H1 (cell line): ENCODE results near the gene KANTR. TPM values are rescaled to one million over a fixed set of nuclear protein-coding genes. Genes with fewer than 3 reads are reported as not detected.

Experiments used
- CTCF ChIA-PET: fragments of 300-600 bp; sonication (Branson Sonifier 250); formaldehyde crosslinking; loops from one replicate; lab custom pipeline; 2021; ENCODE audit not compliant: partially characterized antibody; lab: Charles Lee
- POLR2A ChIA-PET: fragments of 300-600 bp; sonication (Branson Sonifier 250); formaldehyde crosslinking; loops from one replicate; lab custom pipeline; 2021; ENCODE audit warnings: inconsistent platforms; ENCODE audit not compliant: partially characterized antibody; lab: Charles Lee
- DNase-seq, 2 experiments: peaks; one replicate each; pipeline versions ENCODE4 v3.0.0 to v3.0.0-alpha.2; 2010 to 2022; ENCODE audit warnings: low spot score in 2 of 2, low read depth in 1 of 2, mixed read lengths in 1 of 2
- FAIRE-seq: peaks from 2 replicates; lab custom pipeline; 2011; peaks lifted over from hg19 to GRCh38; lab: Jason Lieb, UNC
- H2AFZ ChIP-seq: 2 replicates; pipeline ENCODE4 v1.8.1; 2012; ENCODE audit warnings: low read length, inconsistent platforms
- H2AK5ac ChIP-seq: 2 replicates; pipeline ENCODE4 v1.6.1; 2013; ENCODE audit warnings: low read depth, low read length
- H2BK120ac ChIP-seq: replicated peaks from 2 replicates; pipeline ENCODE3; 2013; ENCODE audit warnings: low read depth, low read length, inconsistent platforms
- H2BK12ac ChIP-seq: 2 replicates; pipeline ENCODE4 v1.6.1; 2013; ENCODE audit warnings: low read depth, low read length
- H2BK15ac ChIP-seq: 2 replicates; pipeline ENCODE4 v1.6.1; 2013; ENCODE audit warnings: low read length
- H2BK20ac ChIP-seq: 2 replicates; pipeline ENCODE4 v1.6.1; 2013; ENCODE audit warnings: low read length
- H2BK5ac ChIP-seq: 2 replicates; pipeline ENCODE4 v1.6.1; 2013; ENCODE audit warnings: low read depth, low read length
- H3K14ac ChIP-seq: 2 replicates; pipeline ENCODE4 v1.6.1; 2013; ENCODE audit warnings: inconsistent platforms; ENCODE audit not compliant: insufficient read length
- H3K18ac ChIP-seq: 2 replicates; pipeline ENCODE4 v1.6.1; 2013; ENCODE audit warnings: low read length; ENCODE audit errors: extremely low read depth
- H3K23ac ChIP-seq: 2 replicates; pipeline ENCODE4 v1.6.1; 2013; ENCODE audit warnings: inconsistent platforms; ENCODE audit not compliant: insufficient read length
- H3K23me2 ChIP-seq: 2 replicates; pipeline ENCODE4 v1.6.1; 2013; ENCODE audit warnings: low read depth, low read length
- H3K27ac ChIP-seq: 2 replicates; pipeline ENCODE4 v1.6.1; 2011; ENCODE audit warnings: low read depth, low read length, inconsistent platforms
- H3K27me3 ChIP-seq, 4 experiments: replicated peaks in 1 of 4; 1 replicate in 1 of 4; 2 replicates in 3 of 4; pipeline versions ENCODE4 v1.6.1 to v1.8.1; 2011 to 2013; ENCODE audit warnings: low read length in 3 of 4, mild to moderate bottlenecking in 3 of 4, inconsistent platforms in 2 of 4, mixed read lengths in 2 of 4, moderate library complexity in 1 of 4; ENCODE audit not compliant: control insufficient read depth in 3 of 4, insufficient read depth in 3 of 4; ENCODE audit errors: extremely low read depth in 1 of 4
- H3K36me3 ChIP-seq, 4 experiments: 2 replicates each; pipeline versions ENCODE4 v1.6.1 to v1.8.1; 2011 to 2013; ENCODE audit warnings: mild to moderate bottlenecking in 4 of 4, low read length in 3 of 4, moderate library complexity in 2 of 4, control low read depth in 1 of 4, inconsistent platforms in 1 of 4; ENCODE audit not compliant: insufficient read depth in 4 of 4, control insufficient read depth in 2 of 4
- H3K4ac ChIP-seq: replicated peaks from 2 replicates; pipeline ENCODE3; 2013; ENCODE audit warnings: low read length, low read depth, mixed read lengths, inconsistent platforms; ENCODE audit not compliant: insufficient read length
- H3K4me1 ChIP-seq, 4 experiments: replicated peaks in 1 of 4; 1 replicate in 1 of 4; 2 replicates in 3 of 4; pipeline versions ENCODE4 v1.6.1 to v1.8.1; 2011 to 2013; ENCODE audit warnings: low read length in 3 of 4, inconsistent platforms in 2 of 4, mixed read lengths in 1 of 4; ENCODE audit not compliant: insufficient read depth in 4 of 4, control insufficient read depth in 3 of 4
- H3K4me2 ChIP-seq, 2 experiments: 2 replicates each; pipeline versions ENCODE4 v1.6.1 to v1.8.1; 2011 to 2013; ENCODE audit warnings: low read depth in 2 of 2, low read length in 2 of 2, control low read depth in 1 of 2, inconsistent platforms in 1 of 2, mild to moderate bottlenecking in 1 of 2; ENCODE audit not compliant: insufficient read depth in 1 of 2
- H3K4me3 ChIP-seq, 4 experiments: fragments of 200-600, 300-600 bp in 1 of 4; sonication (generic), shearing (Covaris generic), sonication (Bioruptor Twin) in 1 of 4; 2 replicates each; pipeline versions ENCODE4 v1.5.1 to v1.8.1; 2011 to 2016; ENCODE audit warnings: low read length in 4 of 4, low read depth in 3 of 4, control low read depth in 2 of 4, inconsistent platforms in 2 of 4, mild to moderate bottlenecking in 2 of 4, mixed read lengths in 1 of 4, moderate library complexity in 1 of 4; ENCODE audit not compliant: insufficient read depth in 2 of 4; ENCODE audit errors: extremely low read depth in 1 of 4
- H3K56ac ChIP-seq: replicated peaks from 2 replicates; pipeline ENCODE3; 2013; ENCODE audit warnings: low read depth, mild to moderate bottlenecking, mixed read lengths, low read length, inconsistent platforms; ENCODE audit not compliant: insufficient read length
- H3K79me1 ChIP-seq: 2 replicates; pipeline ENCODE4 v1.6.1; 2013; ENCODE audit warnings: low read depth, low read length, control low read depth
- H3K79me2 ChIP-seq, 2 experiments: 2 replicates each; pipeline versions ENCODE4 v1.6.1 to v1.8.1; 2012 to 2013; ENCODE audit warnings: low read length in 2 of 2, mild to moderate bottlenecking in 2 of 2, inconsistent platforms in 1 of 2; ENCODE audit not compliant: insufficient read depth in 2 of 2, control insufficient read depth in 1 of 2
- H3K9ac ChIP-seq, 4 experiments: replicated peaks in 1 of 4; 1 replicate in 1 of 4; 2 replicates in 3 of 4; pipeline versions ENCODE4 v1.6.1 to v1.8.1; 2011 to 2013; ENCODE audit warnings: low read depth in 3 of 4, low read length in 3 of 4, control low read depth in 2 of 4, mild to moderate bottlenecking in 2 of 4, moderate library complexity in 2 of 4, inconsistent platforms in 1 of 4; ENCODE audit errors: extremely low read depth in 1 of 4
- H3K9me3 ChIP-seq, 2 experiments: 2 replicates each; pipeline versions ENCODE4 v1.6.1 to v1.8.1; 2012 to 2013; ENCODE audit warnings: mild to moderate bottlenecking in 2 of 2, moderate library complexity in 2 of 2, control low read depth in 1 of 2, inconsistent platforms in 1 of 2, low read depth in 1 of 2, low read length in 1 of 2, mixed read lengths in 1 of 2; ENCODE audit not compliant: insufficient read depth in 2 of 2
- H4K20me1 ChIP-seq, 2 experiments: replicated peaks in 1 of 2; 2 replicates each; pipeline versions ENCODE3 to v1.8.1; 2011 to 2013; ENCODE audit warnings: inconsistent platforms in 2 of 2, low read length in 2 of 2, mild to moderate bottlenecking in 1 of 2; ENCODE audit not compliant: insufficient read depth in 2 of 2, control insufficient read depth in 1 of 2
- H4K5ac ChIP-seq: 2 replicates; pipeline ENCODE4 v1.6.1; 2013; ENCODE audit warnings: low read length, low read depth, mixed read lengths, inconsistent platforms; ENCODE audit not compliant: insufficient read length
- H4K8ac ChIP-seq: 2 replicates; pipeline ENCODE4 v1.8.0; 2013; ENCODE audit warnings: mild to moderate bottlenecking, moderate library complexity, low read length, inconsistent platforms; ENCODE audit not compliant: insufficient read depth; ENCODE audit errors: extremely low read depth
- H4K91ac ChIP-seq: replicated peaks from 2 replicates; pipeline ENCODE3; 2013; ENCODE audit warnings: low read length, mixed read lengths, inconsistent platforms; ENCODE audit not compliant: insufficient read length
- KDM1A ChIP-seq: fragments of 200-600, 300-600 bp; sonication (generic); IDR thresholded peaks from 2 replicates; pipeline ENCODE4 v1.7.1; 2016; ENCODE audit warnings: mild to moderate bottlenecking, low read length, borderline replicate concordance
- NANOG ChIP-seq: IDR thresholded peaks from 2 replicates; pipeline ENCODE4 v1.6.1; 2011; ENCODE audit warnings: low read length, low read depth, mild to moderate bottlenecking, inconsistent platforms; ENCODE audit not compliant: insufficient read depth, poor library complexity, severe bottlenecking
- POLR2AphosphoS5 ChIP-seq: IDR thresholded peaks from 2 replicates; pipeline ENCODE4 v1.6.1; 2011; ENCODE audit warnings: low read depth, low read length
- RFX5 ChIP-seq: IDR thresholded peaks from 2 replicates; pipeline ENCODE4 v1.6.1; 2011; ENCODE audit warnings: low read depth, low read length, improper control_type of control experiment, borderline replicate concordance
- SP4 ChIP-seq: IDR thresholded peaks from 2 replicates; pipeline ENCODE4 v1.6.1; 2012; ENCODE audit warnings: low read length, inconsistent platforms
- TAF7 ChIP-seq: optimal IDR thresholded peaks from 2 replicates; pipeline ENCODE3; 2011; ENCODE audit warnings: low read depth, mild to moderate bottlenecking, inconsistent platforms, low read length, moderate library complexity, borderline replicate concordance
- WGBS, 2 experiments: shearing (Covaris generic) in 1 of 2; methylation state at CpG; one replicate each; pipeline versions ENCODE4 v1.1.6 to v1.1.7; 2013 to 2015; ENCODE audit warnings: low lambda C conversion rate in 2 of 2, mixed read lengths in 2 of 2, inconsistent platforms in 1 of 2, low coverage in 1 of 2, missing lambda C conversion rate in 1 of 2; ENCODE audit not compliant: insufficient replicate concordance in 2 of 2, insufficient coverage in 1 of 2, insufficient read length in 1 of 2; ENCODE audit errors: extremely low coverage in 1 of 2, missing lambda C conversion rate in 1 of 2; 5-methylcytosine and 5-hydroxymethylcytosine counted together
- polyA plus RNA-seq, 7 experiments: library from polyadenylated mRNA; depleted of rRNA in 3 of 7; stranded (reverse) in 5 of 7; unstranded in 2 of 7; fragments of >200 nt in 5 of 7; fragments of 200-250 nt in 2 of 7; gene quantifications; 1 replicate in 5 of 7; 2 replicates in 1 of 7; 4 replicates in 1 of 7; pipeline versions ENCODE4 v1.2.1 to v1.2.3, GENCODE V29; 2011 to 2013; ENCODE audit warnings: missing spikeins in 2 of 7, mixed read lengths in 2 of 7
- total RNA-seq: library from RNA; stranded (reverse); fragmentation: NEBNext Ultra II Directional; extraction: Animal tissue kit (Norgen Biotek cat#: 25700); gene quantifications from 2 replicates; pipeline ENCODE4 v1.2.1, GENCODE V29; 2021

The KANTR gene
- total and polyA plus RNA-seq, 2 of the 8 experiments (the other 6 are each of a cell fraction or from before 2014, with no cell fraction given), result 7.7 to 9.5 TPM

- no peaks in the 10 kb centered on the region for H3K4me1 ChIP-seq
- no peaks in the 10 kb centered on the region for H3K27me3 ChIP-seq
- POLR2A ChIA-PET, result no interaction called here
- no peak overlapping the region for H3K9ac ChIP-seq
- WGBS, 2 experiments, result 100% methylated on average over 2 of the region's 4 CpGs; no CpG with 5 or more reads in 1 of the 2 experiments
- H2AK5ac ChIP-seq, result no peak overlapping the region
- no peak overlapping the region for H3K4ac ChIP-seq
- no peak overlapping the region for H3K23ac ChIP-seq
- no peaks in the 10 kb centered on the region for H3K79me2 ChIP-seq
- no peak overlapping the region for H3K4me3 ChIP-seq
- H4K20me1 ChIP-seq, result peaks cover 0 to 1% of the 10 kb centered on the region in 2 experiments
- TF ChIP-seq RFX5 (no peak), SP4 (no peak), NANOG (no peak), TAF7 (no peak), POLR2AphosphoS5 (no peak), KDM1A (no peak)
- no peak overlapping the region for H3K18ac ChIP-seq
- H3K23me2 ChIP-seq, result no peaks in the 10 kb centered on the region
- no peak overlapping the region for H2BK20ac ChIP-seq
- CTCF ChIA-PET, result no interaction called here
- H3K79me1 ChIP-seq, result no peaks in the 10 kb centered on the region
- no peaks in the 10 kb centered on the region for H3K9me3 ChIP-seq
- no peak overlapping the region for H4K91ac ChIP-seq
- FAIRE-seq (no peak), DNase-seq (no peak)
- H3K4me2 ChIP-seq, result no peak overlapping the region
- H2BK120ac ChIP-seq, result no peak overlapping the region
- no peak overlapping the region for H4K8ac ChIP-seq
- H3K14ac ChIP-seq, result no peak overlapping the region
- H2AFZ ChIP-seq, result no peak overlapping the region
- H2BK5ac ChIP-seq, result no peak overlapping the region
- H2BK15ac ChIP-seq, result no peak overlapping the region
- no peak overlapping the region for H3K27ac ChIP-seq
- no peak overlapping the region for H2BK12ac ChIP-seq
- no peaks in the 10 kb centered on the region for H3K36me3 ChIP-seq
- no peak overlapping the region for H4K5ac ChIP-seq
- no peak overlapping the region for H3K56ac ChIP-seq
Observed at GRCh38 chrX:53133400-53133799, 39.5 kb downstream of the KANTR start.
